GM19351 (cell line): ENCODE results near the gene EXOC6B.

ENCODE experiments used
- ATAC-seq: cut with Tn5 transposase; IDR thresholded peaks from one replicate; pipeline ENCODE4 v1.9.1; 2021; ENCODE audit warnings: mild to moderate bottlenecking, moderate library complexity; ENCODE audit not compliant: unreplicated experiment

EXOC6B gene

GRCh38 chr2:72389447-72389846 lies 436.4 kb downstream of the EXOC6B start:
- ATAC-seq: no peak

- no peak for ATAC-seq
Observed at GRCh38 chr2:72388263-72388662, 437.6 kb downstream of the EXOC6B start.

- ATAC-seq: no peak
Observed at GRCh38 chr2:72386288-72386687, 439.5 kb downstream of the EXOC6B start.

GRCh38 chr2:72378753-72379348 lies 447.0 kb downstream of the EXOC6B start:
- no peak for ATAC-seq

- no peak for ATAC-seq
Observed at GRCh38 chr2:72367530-72368225, 458.2 kb downstream of the EXOC6B start.

- no peak for ATAC-seq
Observed at GRCh38 chr2:72363406-72363805, 462.4 kb downstream of the EXOC6B start.

GRCh38 chr2:72362733-72363132 lies 463.1 kb downstream of the EXOC6B start:
- ATAC-seq: no peak

GRCh38 chr2:72361521-72361920 lies 464.3 kb downstream of the EXOC6B start:
- no peak for ATAC-seq

- ATAC-seq: no peak
Observed at GRCh38 chr2:72361042-72361441, 464.8 kb downstream of the EXOC6B start.

GRCh38 chr2:72350852-72351251 lies 475.0 kb downstream of the EXOC6B start:
- ATAC-seq: no peak

GRCh38 chr2:72349016-72349415 lies 476.8 kb downstream of the EXOC6B start:
- no peak for ATAC-seq

- no peak for ATAC-seq
Observed at GRCh38 chr2:72347081-72347480, 478.8 kb downstream of the EXOC6B start.

GRCh38 chr2:72341639-72342038 lies 484.2 kb downstream of the EXOC6B start:
- ATAC-seq: no peak

GRCh38 chr2:72340665-72341064 lies 485.2 kb downstream of the EXOC6B start:
- ATAC-seq: no peak

GRCh38 chr2:72338076-72338475 lies 487.8 kb downstream of the EXOC6B start:
- ATAC-seq: no peak

- no peak for ATAC-seq
Observed at GRCh38 chr2:72332720-72333119, 493.1 kb downstream of the EXOC6B start.

- ATAC-seq: no peak
Observed at GRCh38 chr2:72330652-72331051, 495.2 kb downstream of the EXOC6B start.

- ATAC-seq: no peak
Observed at GRCh38 chr2:72326759-72327158, 499.1 kb downstream of the EXOC6B start.

- ATAC-seq: peak; percentile 94
Observed at GRCh38 chr2:72325592-72326422, 500.0 kb downstream of the EXOC6B start.

GRCh38 chr2:72316774-72317173 lies 509.1 kb downstream of the EXOC6B start:
- ATAC-seq: no peak

- ATAC-seq: no peak
Observed at GRCh38 chr2:72300147-72300684, 525.6 kb downstream of the EXOC6B start.

- ATAC-seq: no peak
Observed at GRCh38 chr2:72293620-72294019, 532.2 kb downstream of the EXOC6B start.
